Heart left ventricle (tissue), 16 donors: ENCODE data around the gene FBXW8. TPM values are rescaled to one million over a fixed set of nuclear protein-coding genes. Genes with fewer than 3 reads are reported as not detected.

Experiments
- ATAC-seq, 4 donors: fragments of 200-7000 bp; cut with Tn5 transposase; one replicate each; pipeline ENCODE4 v1.9.1; 2020 to 2022; ENCODE audit warnings: moderate library complexity in 4 of 4, mild to moderate bottlenecking in 3 of 4, moderate number of reproducible peaks in 1 of 4
- DNase-seq, 5 donors: peaks; one replicate each; pipeline ENCODE4 v3.0.0-alpha.2; 2020
- H3K27ac ChIP-seq, 12 donors: fragments of 200-600 bp; sonication (generic) in 4 of 12; one replicate each; pipeline versions ENCODE4 v1.5.0 to v1.8.0; 2016 to 2022; ENCODE audit warnings: mild to moderate bottlenecking in 2 of 12
- H3K27me3 ChIP-seq, 9 donors: fragments of 200-600 bp; sonication (generic) in 2 of 9; one replicate each; pipeline versions ENCODE4 v1.5.1 to v1.8.0; 2016 to 2022; ENCODE audit warnings: mild to moderate bottlenecking in 3 of 9
- H3K36me3 ChIP-seq, 9 donors: fragments of 200-600 bp; sonication (generic) in 2 of 9; one replicate each; pipeline versions ENCODE4 v1.5.0 to v1.8.0; 2018 to 2022; ENCODE audit warnings: mild to moderate bottlenecking in 2 of 9
- H3K4me1 ChIP-seq, 12 donors: fragments of 200-600 bp; sonication (generic) in 4 of 12; one replicate each; pipeline versions ENCODE4 v1.5.0 to v1.8.0; 2016 to 2022; ENCODE audit warnings: mild to moderate bottlenecking in 3 of 12
- H3K4me3 ChIP-seq, 12 donors: fragments of 200-600 bp; sonication (generic) in 4 of 12; one replicate each; pipeline versions ENCODE4 v1.5.0 to v1.8.0; 2017 to 2022; ENCODE audit warnings: mild to moderate bottlenecking in 9 of 12, moderate library complexity in 4 of 12
- H3K9me3 ChIP-seq, 12 donors: fragments of 200-600 bp; sonication (generic) in 4 of 12; one replicate each; pipeline versions ENCODE4 v1.5.0 to v1.8.0; 2016 to 2022; ENCODE audit warnings: mild to moderate bottlenecking in 1 of 12
- POLR2A ChIP-seq, 2 donors: fragments of 450-650 bp; IDR thresholded peaks; one replicate each; pipeline ENCODE4 v1.6.1; 2017; ENCODE audit warnings: antibody characterized with exemption in 2 of 2, mild to moderate bottlenecking in 2 of 2, moderate library complexity in 2 of 2
- WGBS, 4 donors: extraction: QIAGEN DNeasy Blood & Tissue Kit in 2 of 4; methylation state at CpG; one replicate each; pipeline versions ENCODE4 v1.1.5 to v1.1.7; 2013 to 2018; 5-methylcytosine and 5-hydroxymethylcytosine counted together
- intact Hi-C, 10 donors: fragments of 100-400 bp; cut with DNase I; formaldehyde crosslinking; loops; one replicate each; pipeline versions ENCODE4 v1.11.1 to v1.14.2; 2022
- polyA plus RNA-seq, 2 donors: library from polyadenylated mRNA; stranded (reverse); fragments of 200-250 nt; gene quantifications; one replicate each; pipeline ENCODE4 v1.2.3, GENCODE V29; 2013
- total RNA-seq, 9 donors: library from RNA; depleted of rRNA in 2 of 9; stranded (reverse); fragments of >200 nt in 2 of 9; fragmentation: NEBNext Ultra II Directional in 3 of 9; extraction: Animal tissue kit (Norgen Biotek cat#: 25700) in 3 of 9; gene quantifications; one replicate each; pipeline versions ENCODE4 v1.1.0 to v1.2.4, GENCODE V29; 2016 to 2023
- TF ChIP-seq, protein P1 (sequence below), 12 donors: fragments of 200-600 bp; sonication (generic) in 4 of 12; IDR thresholded peaks; one replicate each; pipeline versions ENCODE4 v1.5.0 to v1.8.0; 2018 to 2022; ENCODE audit warnings: antibody characterized with exemption in 12 of 12, mild to moderate bottlenecking in 5 of 12
- donor health status: ischemic (EF 13 %, LVEDD 7.1; RV severe dilation, severe dysfunction).
- donor health status: healthy with polysubstance abuse.
- donor health status: DM: no; HTN: yes; CAD: no.
- donor health status: DM: no; HTN: no; CAD: no.
- donor health status: ischemic (EF 25% LVEDD 6.9; RV normal size, moderate dysfunction).
- donor health status: ischemic (EF 25% LVEDD 5.7; RV mildly dilated, moderate dysfunction).
- donor health status: healthy.
- donor health status: DM: yes; HTN: yes; CAD: no.
- donor health status: ischemic (EF 35%, LVEDD 5.7; RV mildly dilated, moderate dysfunction).
- donor health status: nonischemic (EF 11% LVEDD 7.7; RV severe dilation, severe dysfunction).
- donor health status: DM: yes; HTN: yes; CAD: no.
- donor health status: PGD.
- donor health status: ischemic (EF 29% LVEDD 5.4; RV normal size, mild dysfunction).
- donor health status: nonischemic (EF 23%, LVEDD 6.1; RV moderate dilation, normal function).

Gene FBXW8
- total and polyA plus RNA-seq, 11 donors: 2.4 to 9.7 (median 7.0) TPM

DNA sequence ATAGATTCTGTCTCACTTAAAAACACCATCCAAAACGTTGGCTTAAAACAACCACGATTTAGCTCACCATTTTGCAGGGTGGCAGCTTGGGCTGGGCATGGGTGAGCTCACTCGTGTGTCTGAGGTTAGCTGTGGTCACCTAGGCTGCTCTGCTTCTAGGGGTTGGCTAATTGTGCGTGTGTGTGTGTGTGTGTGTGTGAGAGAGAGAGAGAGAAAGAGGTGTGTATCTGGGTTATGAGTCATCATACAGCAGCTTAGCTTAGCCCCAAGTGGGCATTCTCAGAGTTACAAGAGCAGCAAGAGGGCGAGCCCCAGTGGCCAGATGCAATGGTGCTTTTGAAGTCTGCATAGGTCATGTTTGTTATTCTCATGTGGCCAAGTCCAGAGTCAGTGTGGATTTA is 6.0 kb downstream of the FBXW8 start:
- intact Hi-C loops: no loop called here
- peak in 3 of 5 donors; percentile 33 to 43 (median 36) for DNase-seq

DNA sequence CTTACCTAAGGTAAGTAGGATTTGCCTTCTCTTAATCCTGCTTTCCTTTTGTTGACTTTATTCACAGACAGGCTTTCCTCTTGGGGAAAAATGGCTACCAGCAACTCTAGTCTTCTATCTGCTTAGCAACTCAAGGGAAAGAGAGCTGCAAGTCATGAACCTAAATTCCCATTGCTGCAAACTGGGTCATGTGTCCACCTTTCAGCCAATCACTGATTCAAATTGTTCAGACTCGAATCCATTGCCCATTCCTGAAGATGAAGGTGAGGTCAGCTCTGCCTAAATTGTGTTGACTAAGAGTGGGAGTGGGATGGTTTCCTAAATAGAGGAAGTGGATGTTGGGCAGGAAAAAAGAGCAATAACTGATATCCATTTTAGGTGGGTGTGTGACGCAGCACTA is 7.7 kb downstream of the FBXW8 start:
- Histone ChIP-seq H3K36me3 (peaks cover 0 to 13% (median 0%) of the 10 kb centered on the region in 9 donors), H3K4me1 (peaks cover 0 to 31% (median 4%) of the 10 kb centered on the region in 12 donors), H3K9me3 (no peaks in the 10 kb centered on the region), H3K27ac (no peak overlapping the region), H3K27me3 (no peaks in the 10 kb centered on the region), H3K4me3 (no peak overlapping the region)
- TF ChIP-seq, protein P1, sequence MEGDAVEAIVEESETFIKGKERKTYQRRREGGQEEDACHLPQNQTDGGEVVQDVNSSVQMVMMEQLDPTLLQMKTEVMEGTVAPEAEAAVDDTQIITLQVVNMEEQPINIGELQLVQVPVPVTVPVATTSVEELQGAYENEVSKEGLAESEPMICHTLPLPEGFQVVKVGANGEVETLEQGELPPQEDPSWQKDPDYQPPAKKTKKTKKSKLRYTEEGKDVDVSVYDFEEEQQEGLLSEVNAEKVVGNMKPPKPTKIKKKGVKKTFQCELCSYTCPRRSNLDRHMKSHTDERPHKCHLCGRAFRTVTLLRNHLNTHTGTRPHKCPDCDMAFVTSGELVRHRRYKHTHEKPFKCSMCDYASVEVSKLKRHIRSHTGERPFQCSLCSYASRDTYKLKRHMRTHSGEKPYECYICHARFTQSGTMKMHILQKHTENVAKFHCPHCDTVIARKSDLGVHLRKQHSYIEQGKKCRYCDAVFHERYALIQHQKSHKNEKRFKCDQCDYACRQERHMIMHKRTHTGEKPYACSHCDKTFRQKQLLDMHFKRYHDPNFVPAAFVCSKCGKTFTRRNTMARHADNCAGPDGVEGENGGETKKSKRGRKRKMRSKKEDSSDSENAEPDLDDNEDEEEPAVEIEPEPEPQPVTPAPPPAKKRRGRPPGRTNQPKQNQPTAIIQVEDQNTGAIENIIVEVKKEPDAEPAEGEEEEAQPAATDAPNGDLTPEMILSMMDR (IDR thresholded peaks at IDR 0.05): no peak
- no peak for TF ChIP-seq POLR2A (IDR thresholded peaks at IDR 0.05)
- DNase-seq: no peak
- 91 to 94% (median 91%) methylated on average over 2 of the region's 2 CpGs for WGBS, 4 donors
- intact Hi-C loops: no loop called here
- no peak for ATAC-seq

More for the DNA sequence above, 6.0 kb downstream of the FBXW8 start:
- peaks cover 0 to 44% (median 10%) of the 10 kb centered on the region in 12 donors for H3K4me1 ChIP-seq
- H3K27me3 ChIP-seq: no peaks in the 10 kb centered on the region
- H3K4me3 ChIP-seq: no peak overlapping the region
- peak; percentile 84 to 95 (median 90) for ATAC-seq
- WGBS, 4 donors: 53 to 74% (median 68%) methylated on average over 5 of the region's 5 CpGs
- no peak for TF ChIP-seq POLR2A (IDR thresholded peaks at IDR 0.05)
- TF ChIP-seq, protein P1 (IDR thresholded peaks at IDR 0.05): peak in 3 of 12 donors; percentile 20 to 38 (median 31)
- H3K9me3 ChIP-seq: no peaks in the 10 kb centered on the region
- H3K36me3 ChIP-seq: peaks cover 0 to 13% (median 0%) of the 10 kb centered on the region in 9 donors
- H3K27ac ChIP-seq: peak overlapping the region in 2 of 12 donors; percentile 16 to 62

DNA sequence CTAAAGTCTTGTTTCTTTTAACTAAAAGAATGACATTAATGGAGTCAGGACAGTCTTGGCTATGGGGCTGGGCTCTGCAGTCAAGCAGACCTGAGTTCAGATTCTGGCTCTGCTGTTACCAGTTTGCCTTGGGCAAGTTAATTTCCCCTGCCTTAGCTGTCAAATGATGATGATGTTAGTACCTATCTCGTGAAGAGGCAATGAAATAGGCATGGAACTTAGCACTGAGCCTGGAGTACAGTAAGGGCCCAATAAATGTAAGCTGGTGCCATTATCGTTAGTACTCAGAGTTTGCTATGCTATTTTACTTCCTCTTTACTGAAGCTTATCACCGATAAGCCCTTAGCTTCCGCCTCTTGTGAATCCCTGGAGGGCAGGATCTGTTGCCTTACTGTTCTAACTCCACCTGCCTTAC is 8.5 kb downstream of the FBXW8 start:
- Histone ChIP-seq H3K27ac (no peak overlapping the region), H3K36me3 (peaks cover 0 to 13% (median 0%) of the 10 kb centered on the region in 9 donors), H3K9me3 (no peaks in the 10 kb centered on the region), H3K4me1 (peaks cover 0 to 34% (median 4%) of the 10 kb centered on the region in 12 donors), H3K4me3 (no peak overlapping the region), H3K27me3 (no peaks in the 10 kb centered on the region)
- no peak for DNase-seq
- ATAC-seq: no peak
- TF ChIP-seq POLR2A (IDR thresholded peaks at IDR 0.05): no peak
- TF ChIP-seq, protein P1 (IDR thresholded peaks at IDR 0.05): no peak
- whole genome bisulfite sequencing, 4 donors: 34 to 47% (median 36%) methylated on average over 4 of the region's 4 CpGs
- intact Hi-C loops: no loop called here

DNA sequence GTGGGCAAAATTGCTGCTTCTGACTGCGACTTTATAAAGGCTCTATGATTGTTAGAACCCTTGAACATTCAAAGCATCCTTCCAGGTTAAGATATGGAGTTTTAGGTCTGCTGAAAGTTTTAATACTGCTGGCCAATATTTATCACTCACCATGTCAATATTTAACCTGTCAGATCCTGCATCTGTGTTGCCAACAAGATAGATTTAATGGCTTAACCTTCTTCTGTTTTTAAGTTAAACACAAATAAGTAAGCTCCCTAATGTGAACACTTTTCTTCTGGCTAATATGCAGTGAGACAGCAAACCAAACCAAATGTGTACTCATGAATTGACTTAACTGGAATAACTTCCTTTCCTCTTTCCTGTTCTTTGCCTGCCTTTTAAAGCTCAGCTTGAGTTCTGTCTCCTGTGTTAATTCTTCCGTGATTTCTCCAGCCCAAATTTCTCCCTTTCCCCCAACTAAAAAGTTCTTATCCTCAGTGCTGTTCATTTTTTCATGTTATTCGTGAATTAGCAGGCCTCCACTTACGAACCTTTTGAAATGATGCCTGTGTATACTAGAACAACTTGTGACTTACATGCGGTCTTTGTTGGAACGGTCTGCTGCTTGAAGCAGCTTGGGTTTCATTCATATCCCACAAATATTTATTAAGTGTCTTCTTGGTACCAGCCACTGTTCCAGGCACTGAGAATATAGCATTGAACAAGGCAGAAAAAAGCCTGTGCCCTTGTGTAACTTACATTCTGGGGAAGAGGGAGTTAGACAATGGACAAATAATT is 9.1 kb downstream of the FBXW8 start:
- H3K4me1 ChIP-seq: peaks cover 0 to 39% (median 4%) of the 10 kb centered on the region in 12 donors
- no peak overlapping the region for H3K27ac ChIP-seq
- ATAC-seq (no peak), DNase-seq (no peak)
- H3K36me3 ChIP-seq: peaks cover 0 to 13% (median 0%) of the 10 kb centered on the region in 9 donors
- no peak overlapping the region for H3K4me3 ChIP-seq
- H3K9me3 ChIP-seq: no peaks in the 10 kb centered on the region
- WGBS, 4 donors: 79 to 87% (median 84%) methylated on average over 6 of the region's 6 CpGs
- intact Hi-C loops: no loop called here
- no peaks in the 10 kb centered on the region for H3K27me3 ChIP-seq
- no peak for TF ChIP-seq POLR2A (IDR thresholded peaks at IDR 0.05)
- TF ChIP-seq, protein P1 (IDR thresholded peaks at IDR 0.05): no peak
